Measurements from ENCODE around the gene CTIF. TPM values are rescaled to one million over a fixed set of nuclear protein-coding genes. Genes with fewer than 3 reads are reported as not detected.

Gene CTIF
- total RNA-seq, 1 donor from 2014 or later = 72.4 TPM

GRCh38 chr18:48700446-48700845, 161.6 kb downstream of the CTIF start:
- H3K4me1 ChIP-seq = no peaks in the 10 kb centered on the region
- intact Hi-C loops (cut with DNase I) = no loop called here
- H3K4me3 ChIP-seq = no peak overlapping the region
- ATAC-seq (no peak), DNase-seq (no peak)
- H3K27me3 ChIP-seq = no peaks in the 10 kb centered on the region
- H3K36me3 ChIP-seq = no peaks in the 10 kb centered on the region
- TF ChIP-seq CTCF (IDR thresholded peaks at IDR 0.05) = no peak
- no peaks in the 10 kb centered on the region for H3K9me3 ChIP-seq
- no peak overlapping the region for H3K27ac ChIP-seq

- ATAC-seq (no peak), DNase-seq (no peak)
- no peak overlapping the region for H3K4me3 ChIP-seq
- H3K4me1 ChIP-seq = no peaks in the 10 kb centered on the region
- intact Hi-C loops (cut with DNase I) = no loop called here
- no peaks in the 10 kb centered on the region for H3K9me3 ChIP-seq
- H3K36me3 ChIP-seq = no peaks in the 10 kb centered on the region
- no peak for TF ChIP-seq CTCF (IDR thresholded peaks at IDR 0.05)
- no peaks in the 10 kb centered on the region for H3K27me3 ChIP-seq
- H3K27ac ChIP-seq = no peak overlapping the region
These were observed 163.7 kb downstream of the CTIF start for GRCh38 chr18:48702346-48703027.

GRCh38 chr18:48703028-48703386, 164.2 kb downstream of the CTIF start:
- Histone ChIP-seq H3K27ac (no peak overlapping the region), H3K27me3 (no peaks in the 10 kb centered on the region), H3K9me3 (no peaks in the 10 kb centered on the region), H3K36me3 (no peaks in the 10 kb centered on the region), H3K4me3 (no peak overlapping the region), H3K4me1 (no peaks in the 10 kb centered on the region)
- DNase-seq (no peak), ATAC-seq (no peak)
- no peak for TF ChIP-seq CTCF (IDR thresholded peaks at IDR 0.05)
- intact Hi-C loops (cut with DNase I) = no loop called here

- DNase-seq (no peak), ATAC-seq (no peak)
- Histone ChIP-seq H3K36me3 (no peaks in the 10 kb centered on the region), H3K9me3 (no peaks in the 10 kb centered on the region), H3K27ac (no peak overlapping the region), H3K27me3 (no peaks in the 10 kb centered on the region), H3K4me3 (no peak overlapping the region), H3K4me1 (no peaks in the 10 kb centered on the region)
- intact Hi-C loops (cut with DNase I) = no loop called here
- TF ChIP-seq CTCF (IDR thresholded peaks at IDR 0.05) = no peak
These were observed 164.6 kb downstream of the CTIF start for GRCh38 chr18:48703418-48703817.

- Histone ChIP-seq H3K36me3 (no peaks in the 10 kb centered on the region), H3K9me3 (no peaks in the 10 kb centered on the region), H3K4me3 (no peak overlapping the region), H3K4me1 (peaks cover 3% of the 10 kb centered on the region), H3K27me3 (no peaks in the 10 kb centered on the region), H3K27ac (no peak overlapping the region)
- ATAC-seq = no peak
- intact Hi-C loops (cut with DNase I) = no loop called here
- DNase-seq = no peak
- no peak for TF ChIP-seq CTCF (IDR thresholded peaks at IDR 0.05)
These were observed 166.2 kb downstream of the CTIF start for GRCh38 chr18:48705043-48705442.

- H3K27me3 ChIP-seq = no peaks in the 10 kb centered on the region
- no peak overlapping the region for H3K4me3 ChIP-seq
- ATAC-seq = no peak
- TF ChIP-seq CTCF (IDR thresholded peaks at IDR 0.05) = no peak
- no peaks in the 10 kb centered on the region for H3K9me3 ChIP-seq
- H3K4me1 ChIP-seq = peaks cover 5% of the 10 kb centered on the region
- H3K36me3 ChIP-seq = no peaks in the 10 kb centered on the region
- H3K27ac ChIP-seq = no peak overlapping the region
- intact Hi-C loops (cut with DNase I) = no loop called here
- DNase-seq = no peak
These were observed 166.7 kb downstream of the CTIF start for GRCh38 chr18:48705531-48705930.

Data from upper lobe of right lung (tissue), 1 donor.